Measurements from ENCODE around the gene TTC32.

DNA sequence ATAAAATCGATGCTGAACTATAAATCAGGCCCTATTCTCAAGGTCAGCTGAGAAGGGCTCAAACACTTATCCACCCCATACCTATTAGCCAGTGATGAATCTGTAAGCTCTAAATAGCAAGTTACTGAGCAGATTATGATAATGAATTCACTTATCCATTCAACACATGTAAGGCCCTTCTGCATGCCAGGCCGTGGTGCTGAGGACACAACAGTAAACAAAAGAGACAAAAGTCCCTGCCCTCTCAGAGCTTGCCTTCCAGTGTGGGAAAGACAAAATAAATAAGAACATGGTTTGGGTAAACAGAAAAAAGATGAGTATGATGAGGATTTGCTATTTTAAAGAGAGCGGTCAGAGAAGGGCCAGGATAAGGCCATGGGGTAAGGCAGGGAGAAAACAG is 11.7 kb downstream of the TTC32 start:
- TF ChIP-seq, protein P1, sequence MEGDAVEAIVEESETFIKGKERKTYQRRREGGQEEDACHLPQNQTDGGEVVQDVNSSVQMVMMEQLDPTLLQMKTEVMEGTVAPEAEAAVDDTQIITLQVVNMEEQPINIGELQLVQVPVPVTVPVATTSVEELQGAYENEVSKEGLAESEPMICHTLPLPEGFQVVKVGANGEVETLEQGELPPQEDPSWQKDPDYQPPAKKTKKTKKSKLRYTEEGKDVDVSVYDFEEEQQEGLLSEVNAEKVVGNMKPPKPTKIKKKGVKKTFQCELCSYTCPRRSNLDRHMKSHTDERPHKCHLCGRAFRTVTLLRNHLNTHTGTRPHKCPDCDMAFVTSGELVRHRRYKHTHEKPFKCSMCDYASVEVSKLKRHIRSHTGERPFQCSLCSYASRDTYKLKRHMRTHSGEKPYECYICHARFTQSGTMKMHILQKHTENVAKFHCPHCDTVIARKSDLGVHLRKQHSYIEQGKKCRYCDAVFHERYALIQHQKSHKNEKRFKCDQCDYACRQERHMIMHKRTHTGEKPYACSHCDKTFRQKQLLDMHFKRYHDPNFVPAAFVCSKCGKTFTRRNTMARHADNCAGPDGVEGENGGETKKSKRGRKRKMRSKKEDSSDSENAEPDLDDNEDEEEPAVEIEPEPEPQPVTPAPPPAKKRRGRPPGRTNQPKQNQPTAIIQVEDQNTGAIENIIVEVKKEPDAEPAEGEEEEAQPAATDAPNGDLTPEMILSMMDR (IDR thresholded peaks at IDR 0.05; ENCODE audit: borderline replicate concordance, extremely low read depth, low read length, poor library complexity, severe bottlenecking), result no peak
- no peak for TF ChIP-seq EZH2 (IDR thresholded peaks at IDR 0.05; ENCODE audit: borderline replicate concordance, low read depth, low read length, severe bottlenecking)
